HepG2 (cell line): Measurements from ENCODE around the gene MIDN. TPM values are rescaled to one million over a fixed set of nuclear protein-coding genes. Genes with fewer than 3 reads are reported as not detected.

Source experiments
- ASH2L ChIP-seq: fragments of 300-600, 200-600 bp; sonication (generic); IDR thresholded peaks from 2 replicates; pipeline ENCODE4 v1.7.0; 2017; ENCODE audit warnings: low read depth, mild to moderate bottlenecking, moderate library complexity, mixed read lengths, low read length; ENCODE audit not compliant: insufficient read length
- CCAR2 ChIP-seq: fragments of 200-400 bp; formaldehyde crosslinking; optimal IDR thresholded peaks from 2 replicates; pipeline ENCODE3; 2018; ENCODE audit warnings: low read depth, mild to moderate bottlenecking, low read length, moderate library complexity
- ELK4 ChIP-seq: sonication (generic); formaldehyde crosslinking; IDR thresholded peaks from 2 replicates; pipeline ENCODE4 v1.9.0; 2021; ENCODE audit warnings: missing genetic modification reagents, borderline replicate concordance
- FOXK1 ChIP-seq: sonication (generic); formaldehyde crosslinking; IDR thresholded peaks from 2 replicates; pipeline ENCODE4 v1.4.0; 2020; ENCODE audit warnings: low read depth, missing genetic modification reagents, borderline replicate concordance
- MBNL3 ChIP-seq: fragments of 250-450 bp; sonication (Bioruptor Pico); conservative IDR thresholded peaks from 2 replicates; pipeline ENCODE4 v1.8.0; 2022; ENCODE audit warnings: mild to moderate bottlenecking, inconsistent platforms
- PCBP2 ChIP-seq: fragments of 200-400 bp; formaldehyde crosslinking; optimal IDR thresholded peaks from 2 replicates; pipeline ENCODE3; 2018; ENCODE audit warnings: low read length, low read depth; ENCODE audit not compliant: poor library complexity, severe bottlenecking
- RAD51 ChIP-seq: fragments of 450-650 bp; IDR thresholded peaks from 2 replicates; pipeline ENCODE4 v1.6.1; 2016; ENCODE audit warnings: borderline replicate concordance
- SMAD3 ChIP-seq: sonication (generic); formaldehyde crosslinking; IDR thresholded peaks from 2 replicates; pipeline ENCODE4 v1.4.0; 2020; ENCODE audit warnings: missing genetic modification reagents
- SP4 ChIP-seq: sonication (generic); formaldehyde crosslinking; IDR thresholded peaks from 2 replicates; pipeline ENCODE4 v1.8.1; 2023; ENCODE audit warnings: mild to moderate bottlenecking, missing genetic modification reagents
- SRSF9 ChIP-seq: fragments of 200-400 bp; formaldehyde crosslinking; IDR thresholded peaks from 2 replicates; pipeline ENCODE4 v1.6.1; 2018; ENCODE audit warnings: borderline replicate concordance, mild to moderate bottlenecking, low read depth, low read length; ENCODE audit not compliant: insufficient read depth, poor library complexity, severe bottlenecking
- SUZ12 ChIP-seq: fragments of 150-350 bp; IDR thresholded peaks from 2 replicates; pipeline ENCODE4 v1.6.1; 2014; ENCODE audit warnings: low read depth, low read length
- TAF1 ChIP-seq: sonication (generic); formaldehyde crosslinking; IDR thresholded peaks from 2 replicates; pipeline ENCODE4 v1.4.0; 2020; ENCODE audit warnings: missing genetic modification reagents
- TBL1XR1 ChIP-seq: fragments of 150-350 bp; IDR thresholded peaks from 2 replicates; pipeline ENCODE4 v1.6.1; 2014; ENCODE audit warnings: borderline replicate concordance, low read length; ENCODE audit not compliant: partially characterized antibody
- ZNF3 ChIP-seq: IDR thresholded peaks from 2 replicates; pipeline ENCODE4 v1.7.0; 2017; ENCODE audit warnings: inconsistent platforms
- polyA plus RNA-seq, 8 experiments: library from polyadenylated mRNA; depleted of rRNA in 3 of 8; stranded (reverse) in 7 of 8; unstranded in 1 of 8; fragments of >200 nt; fragmentation: Illumina TruSeq in 4 of 8; extraction: Trizol in 4 of 8; gene quantifications; 2 replicates each; pipeline versions ENCODE4 v1.2.1 to v1.2.3, GENCODE V29; 2011 to 2016; ENCODE audit warnings: low read depth in 4 of 8, missing spikeins in 1 of 8, mixed read lengths in 1 of 8; ENCODE audit not compliant: insufficient read depth in 1 of 8
- total RNA-seq, 5 experiments: library from RNA; depleted of rRNA; stranded (reverse); fragments of >200 nt; fragmentation: Illumina TruSeq; extraction: Trizol; gene quantifications; 2 replicates each; pipeline ENCODE4 v1.2.3, GENCODE V29; 2016; ENCODE audit warnings: low read depth in 1 of 5
- TF ChIP-seq, protein P1 (sequence below): sonication (generic); formaldehyde crosslinking; IDR thresholded peaks from 2 replicates; pipeline ENCODE4 v1.9.0; 2021; ENCODE audit warnings: missing genetic modification reagents, borderline replicate concordance
- TF ChIP-seq, protein P2 (sequence below): sonication (generic); formaldehyde crosslinking; IDR thresholded peaks from 2 replicates; pipeline ENCODE4 v1.4.0; 2020; ENCODE audit warnings: mild to moderate bottlenecking, missing genetic modification reagents
- TF ChIP-seq, protein P3 (sequence below): IDR thresholded peaks from 2 replicates; pipeline ENCODE4 v1.6.1; 2016
- TF ChIP-seq, protein P4 (sequence below): IDR thresholded peaks from 2 replicates; pipeline ENCODE4 v1.6.1; 2012; ENCODE audit warnings: inconsistent platforms
- TF ChIP-seq, protein P5 (sequence below): sonication (generic); formaldehyde crosslinking; IDR thresholded peaks from 2 replicates; pipeline ENCODE4 v1.5.1; 2020; ENCODE audit warnings: mild to moderate bottlenecking, moderate library complexity, missing genetic modification reagents
- TF ChIP-seq, protein P6 (sequence below): sonication (generic); formaldehyde crosslinking; IDR thresholded peaks from 2 replicates; pipeline ENCODE4 v1.4.0; 2020; ENCODE audit warnings: missing genetic modification reagents

MIDN gene
- total and polyA plus RNA-seq, 2 of the 13 experiments (the other 11 are each of a cell fraction or from before 2014, with no cell fraction given) = 8.4 to 18.0 TPM

- TF ChIP-seq, protein P1, sequence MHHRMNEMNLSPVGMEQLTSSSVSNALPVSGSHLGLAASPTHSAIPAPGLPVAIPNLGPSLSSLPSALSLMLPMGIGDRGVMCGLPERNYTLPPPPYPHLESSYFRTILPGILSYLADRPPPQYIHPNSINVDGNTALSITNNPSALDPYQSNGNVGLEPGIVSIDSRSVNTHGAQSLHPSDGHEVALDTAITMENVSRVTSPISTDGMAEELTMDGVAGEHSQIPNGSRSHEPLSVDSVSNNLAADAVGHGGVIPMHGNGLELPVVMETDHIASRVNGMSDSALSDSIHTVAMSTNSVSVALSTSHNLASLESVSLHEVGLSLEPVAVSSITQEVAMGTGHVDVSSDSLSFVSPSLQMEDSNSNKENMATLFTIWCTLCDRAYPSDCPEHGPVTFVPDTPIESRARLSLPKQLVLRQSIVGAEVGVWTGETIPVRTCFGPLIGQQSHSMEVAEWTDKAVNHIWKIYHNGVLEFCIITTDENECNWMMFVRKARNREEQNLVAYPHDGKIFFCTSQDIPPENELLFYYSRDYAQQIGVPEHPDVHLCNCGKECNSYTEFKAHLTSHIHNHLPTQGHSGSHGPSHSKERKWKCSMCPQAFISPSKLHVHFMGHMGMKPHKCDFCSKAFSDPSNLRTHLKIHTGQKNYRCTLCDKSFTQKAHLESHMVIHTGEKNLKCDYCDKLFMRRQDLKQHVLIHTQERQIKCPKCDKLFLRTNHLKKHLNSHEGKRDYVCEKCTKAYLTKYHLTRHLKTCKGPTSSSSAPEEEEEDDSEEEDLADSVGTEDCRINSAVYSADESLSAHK (CRISPR knock-in tag) = no peak
- TF ChIP-seq, protein P2, sequence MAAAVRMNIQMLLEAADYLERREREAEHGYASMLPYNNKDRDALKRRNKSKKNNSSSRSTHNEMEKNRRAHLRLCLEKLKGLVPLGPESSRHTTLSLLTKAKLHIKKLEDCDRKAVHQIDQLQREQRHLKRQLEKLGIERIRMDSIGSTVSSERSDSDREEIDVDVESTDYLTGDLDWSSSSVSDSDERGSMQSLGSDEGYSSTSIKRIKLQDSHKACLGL = no peak
- TF ChIP-seq CCAR2 = no peak
- no peak for TF ChIP-seq RAD51
- no peak for TF ChIP-seq SP4
- TF ChIP-seq TAF1 (CRISPR knock-in tag) = no peak
- TF ChIP-seq ASH2L = no peak
- TF ChIP-seq SMAD3 (CRISPR knock-in tag) = no peak
- TF ChIP-seq, protein P3, sequence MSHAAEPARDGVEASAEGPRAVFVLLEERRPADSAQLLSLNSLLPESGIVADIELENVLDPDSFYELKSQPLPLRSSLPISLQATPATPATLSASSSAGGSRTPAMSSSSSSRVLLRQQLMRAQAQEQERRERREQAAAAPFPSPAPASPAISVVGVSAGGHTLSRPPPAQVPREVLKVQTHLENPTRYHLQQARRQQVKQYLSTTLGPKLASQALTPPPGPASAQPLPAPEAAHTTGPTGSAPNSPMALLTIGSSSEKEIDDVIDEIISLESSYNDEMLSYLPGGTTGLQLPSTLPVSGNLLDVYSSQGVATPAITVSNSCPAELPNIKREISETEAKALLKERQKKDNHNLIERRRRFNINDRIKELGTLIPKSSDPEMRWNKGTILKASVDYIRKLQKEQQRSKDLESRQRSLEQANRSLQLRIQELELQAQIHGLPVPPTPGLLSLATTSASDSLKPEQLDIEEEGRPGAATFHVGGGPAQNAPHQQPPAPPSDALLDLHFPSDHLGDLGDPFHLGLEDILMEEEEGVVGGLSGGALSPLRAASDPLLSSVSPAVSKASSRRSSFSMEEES (CRISPR knock-in tag) = no peak
- no peak for TF ChIP-seq MBNL3 (CRISPR knock-in tag)
- no peak for TF ChIP-seq ELK4
- no peak for TF ChIP-seq SRSF9
- TF ChIP-seq, protein P4, sequence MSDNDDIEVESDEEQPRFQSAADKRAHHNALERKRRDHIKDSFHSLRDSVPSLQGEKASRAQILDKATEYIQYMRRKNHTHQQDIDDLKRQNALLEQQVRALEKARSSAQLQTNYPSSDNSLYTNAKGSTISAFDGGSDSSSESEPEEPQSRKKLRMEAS = 0 out of 2 replicates have a peak, but pooled peaks have one; percentile 27
- no peak for TF ChIP-seq TBL1XR1
- TF ChIP-seq, protein P5, sequence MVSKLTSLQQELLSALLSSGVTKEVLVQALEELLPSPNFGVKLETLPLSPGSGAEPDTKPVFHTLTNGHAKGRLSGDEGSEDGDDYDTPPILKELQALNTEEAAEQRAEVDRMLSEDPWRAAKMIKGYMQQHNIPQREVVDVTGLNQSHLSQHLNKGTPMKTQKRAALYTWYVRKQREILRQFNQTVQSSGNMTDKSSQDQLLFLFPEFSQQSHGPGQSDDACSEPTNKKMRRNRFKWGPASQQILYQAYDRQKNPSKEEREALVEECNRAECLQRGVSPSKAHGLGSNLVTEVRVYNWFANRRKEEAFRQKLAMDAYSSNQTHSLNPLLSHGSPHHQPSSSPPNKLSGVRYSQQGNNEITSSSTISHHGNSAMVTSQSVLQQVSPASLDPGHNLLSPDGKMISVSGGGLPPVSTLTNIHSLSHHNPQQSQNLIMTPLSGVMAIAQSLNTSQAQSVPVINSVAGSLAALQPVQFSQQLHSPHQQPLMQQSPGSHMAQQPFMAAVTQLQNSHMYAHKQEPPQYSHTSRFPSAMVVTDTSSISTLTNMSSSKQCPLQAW = no peak; the same call in 1 of the 2 replicates
- no peak for TF ChIP-seq SUZ12
- TF ChIP-seq ZNF3 = peak; percentile 21; the same call in 1 of the 2 replicates
- TF ChIP-seq, protein P6, sequence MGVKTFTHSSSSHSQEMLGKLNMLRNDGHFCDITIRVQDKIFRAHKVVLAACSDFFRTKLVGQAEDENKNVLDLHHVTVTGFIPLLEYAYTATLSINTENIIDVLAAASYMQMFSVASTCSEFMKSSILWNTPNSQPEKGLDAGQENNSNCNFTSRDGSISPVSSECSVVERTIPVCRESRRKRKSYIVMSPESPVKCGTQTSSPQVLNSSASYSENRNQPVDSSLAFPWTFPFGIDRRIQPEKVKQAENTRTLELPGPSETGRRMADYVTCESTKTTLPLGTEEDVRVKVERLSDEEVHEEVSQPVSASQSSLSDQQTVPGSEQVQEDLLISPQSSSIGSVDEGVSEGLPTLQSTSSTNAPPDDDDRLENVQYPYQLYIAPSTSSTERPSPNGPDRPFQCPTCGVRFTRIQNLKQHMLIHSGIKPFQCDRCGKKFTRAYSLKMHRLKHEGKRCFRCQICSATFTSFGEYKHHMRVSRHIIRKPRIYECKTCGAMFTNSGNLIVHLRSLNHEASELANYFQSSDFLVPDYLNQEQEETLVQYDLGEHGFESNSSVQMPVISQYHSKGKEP (CRISPR knock-in tag) = no peak
- no peak for TF ChIP-seq FOXK1 (CRISPR knock-in tag)
- TF ChIP-seq PCBP2 = no peak
These were observed 43.5 kb downstream of the MIDN start (continued) for GRCh38 chr19:1291761-1292418.
